22Rv1 (cell line): Measurements from ENCODE around the gene MARCO.

ENCODE experiments used
- H3K27ac ChIP-seq: fragments of 450-650 bp; 2 replicates; pipeline ENCODE4 v1.5.1; 2017
- ZFX ChIP-seq: fragments of 450-650 bp; IDR thresholded peaks from 2 replicates; pipeline ENCODE4 v1.6.1; 2017; ENCODE audit warnings: antibody characterized with exemption, borderline replicate concordance
- TF ChIP-seq, protein P1 (sequence below): fragments of 450-650 bp; IDR thresholded peaks from 2 replicates; pipeline ENCODE4 v1.5.1; 2017; ENCODE audit warnings: mild to moderate bottlenecking

Gene MARCO, protein sequence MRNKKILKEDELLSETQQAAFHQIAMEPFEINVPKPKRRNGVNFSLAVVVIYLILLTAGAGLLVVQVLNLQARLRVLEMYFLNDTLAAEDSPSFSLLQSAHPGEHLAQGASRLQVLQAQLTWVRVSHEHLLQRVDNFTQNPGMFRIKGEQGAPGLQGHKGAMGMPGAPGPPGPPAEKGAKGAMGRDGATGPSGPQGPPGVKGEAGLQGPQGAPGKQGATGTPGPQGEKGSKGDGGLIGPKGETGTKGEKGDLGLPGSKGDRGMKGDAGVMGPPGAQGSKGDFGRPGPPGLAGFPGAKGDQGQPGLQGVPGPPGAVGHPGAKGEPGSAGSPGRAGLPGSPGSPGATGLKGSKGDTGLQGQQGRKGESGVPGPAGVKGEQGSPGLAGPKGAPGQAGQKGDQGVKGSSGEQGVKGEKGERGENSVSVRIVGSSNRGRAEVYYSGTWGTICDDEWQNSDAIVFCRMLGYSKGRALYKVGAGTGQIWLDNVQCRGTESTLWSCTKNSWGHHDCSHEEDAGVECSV

DNA sequence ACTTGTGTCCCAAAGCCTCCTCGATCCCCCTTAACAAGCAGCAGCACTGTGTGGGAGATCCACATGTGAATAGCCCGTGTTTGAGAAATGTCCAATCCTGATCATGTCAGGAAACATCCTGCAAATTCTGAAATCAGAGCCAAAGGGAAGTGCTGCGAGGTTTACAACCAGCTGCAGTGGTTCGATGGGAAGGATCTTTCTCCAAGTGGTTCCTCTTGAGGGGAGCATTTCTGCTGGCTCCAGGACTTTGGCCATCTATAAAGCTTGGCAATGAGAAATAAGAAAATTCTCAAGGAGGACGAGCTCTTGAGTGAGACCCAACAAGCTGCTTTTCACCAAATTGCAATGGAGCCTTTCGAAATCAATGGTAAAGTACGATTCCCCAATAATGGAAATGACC is at the start of gene MARCO:
Gene MARCO (plus strand): TSS at position 164 of the 400 bp plus-strand sequence. CDS start 107 bp downstream, at position 271.
- TF ChIP-seq, protein P1, sequence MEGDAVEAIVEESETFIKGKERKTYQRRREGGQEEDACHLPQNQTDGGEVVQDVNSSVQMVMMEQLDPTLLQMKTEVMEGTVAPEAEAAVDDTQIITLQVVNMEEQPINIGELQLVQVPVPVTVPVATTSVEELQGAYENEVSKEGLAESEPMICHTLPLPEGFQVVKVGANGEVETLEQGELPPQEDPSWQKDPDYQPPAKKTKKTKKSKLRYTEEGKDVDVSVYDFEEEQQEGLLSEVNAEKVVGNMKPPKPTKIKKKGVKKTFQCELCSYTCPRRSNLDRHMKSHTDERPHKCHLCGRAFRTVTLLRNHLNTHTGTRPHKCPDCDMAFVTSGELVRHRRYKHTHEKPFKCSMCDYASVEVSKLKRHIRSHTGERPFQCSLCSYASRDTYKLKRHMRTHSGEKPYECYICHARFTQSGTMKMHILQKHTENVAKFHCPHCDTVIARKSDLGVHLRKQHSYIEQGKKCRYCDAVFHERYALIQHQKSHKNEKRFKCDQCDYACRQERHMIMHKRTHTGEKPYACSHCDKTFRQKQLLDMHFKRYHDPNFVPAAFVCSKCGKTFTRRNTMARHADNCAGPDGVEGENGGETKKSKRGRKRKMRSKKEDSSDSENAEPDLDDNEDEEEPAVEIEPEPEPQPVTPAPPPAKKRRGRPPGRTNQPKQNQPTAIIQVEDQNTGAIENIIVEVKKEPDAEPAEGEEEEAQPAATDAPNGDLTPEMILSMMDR = no peak
- TF ChIP-seq ZFX = no peak
- H3K27ac ChIP-seq = no peak within 1 kb of the TSS

DNA sequence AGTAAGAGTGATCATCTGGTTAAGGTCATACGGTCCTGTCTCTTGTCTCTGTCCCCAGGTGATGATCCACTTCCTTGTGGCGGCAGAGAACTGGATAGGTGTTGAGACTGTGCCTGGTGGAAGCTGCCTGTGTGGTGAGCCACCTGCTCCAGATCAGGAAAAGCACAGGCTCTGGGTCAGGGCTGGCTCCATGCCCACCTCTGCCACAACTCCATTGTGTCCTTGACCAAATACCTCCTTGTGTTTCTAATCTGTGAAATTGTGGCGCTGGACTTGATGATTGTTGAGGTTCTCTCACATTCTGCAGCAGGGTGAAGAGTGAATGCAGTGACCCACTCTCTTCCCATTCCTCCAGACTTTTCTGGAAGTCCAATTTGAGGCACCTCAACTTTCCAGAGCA is 48.9 kb upstream of the MARCO start:
- H3K27ac ChIP-seq = no peak overlapping the region
- TF ChIP-seq, protein P1 = no peak
- no peak for TF ChIP-seq ZFX

DNA sequence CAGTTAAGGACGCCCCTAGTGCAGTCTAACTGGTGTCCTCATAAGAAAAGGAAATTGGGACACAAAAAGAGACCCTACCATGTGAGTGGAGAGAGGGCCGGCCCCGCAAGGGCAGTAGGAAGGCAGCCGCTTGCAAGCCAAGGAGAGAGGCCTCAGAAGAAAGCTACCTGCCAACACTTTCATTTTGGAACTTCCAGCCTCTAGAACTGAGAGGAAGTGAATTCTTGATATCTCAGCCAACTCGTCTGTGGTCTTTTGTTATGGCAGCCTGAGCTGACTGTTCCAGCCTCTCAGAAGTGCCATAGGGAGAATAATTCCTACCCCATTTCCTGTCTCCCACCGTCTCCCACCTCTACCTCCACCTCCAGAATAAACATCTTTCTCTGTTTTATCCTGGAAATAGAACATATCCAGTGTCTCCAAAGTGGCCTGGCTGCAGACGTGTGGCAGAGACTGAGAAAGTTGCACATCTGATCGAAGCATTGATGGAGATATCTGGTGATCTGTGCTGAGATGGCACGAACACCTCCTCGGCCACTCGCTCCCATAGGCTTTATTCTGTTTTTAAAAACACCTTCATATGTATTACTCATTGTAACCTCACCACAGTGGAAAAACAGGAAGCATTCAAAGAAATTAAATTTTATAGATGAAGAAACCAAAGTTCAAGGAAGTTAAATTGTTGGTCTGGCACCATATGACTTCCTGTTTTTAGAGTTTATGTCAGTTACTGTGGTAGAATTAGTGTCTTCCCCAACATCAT is 39.5 kb upstream of the MARCO start:
- TF ChIP-seq, protein P1 = no peak
- TF ChIP-seq ZFX = no peak
- no peak overlapping the region for H3K27ac ChIP-seq

DNA sequence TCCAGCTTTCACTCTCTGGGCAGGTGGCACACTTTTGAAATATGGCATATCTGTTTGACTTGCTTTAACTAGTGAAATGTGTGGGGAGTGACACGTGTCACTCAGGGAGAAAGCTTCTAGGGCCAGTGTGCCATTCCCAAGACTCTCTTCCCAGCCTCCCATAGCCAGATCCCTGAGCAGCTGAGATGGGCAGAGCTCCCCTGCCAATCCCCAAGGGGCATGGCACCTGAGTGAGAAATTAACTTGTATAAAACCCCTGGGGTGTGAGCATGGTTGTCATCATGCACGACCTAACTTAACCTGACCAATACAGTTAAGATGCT is 39.0 kb upstream of the MARCO start:
- TF ChIP-seq, protein P1 = no peak
- no peak for TF ChIP-seq ZFX
- H3K27ac ChIP-seq = no peak overlapping the region

DNA sequence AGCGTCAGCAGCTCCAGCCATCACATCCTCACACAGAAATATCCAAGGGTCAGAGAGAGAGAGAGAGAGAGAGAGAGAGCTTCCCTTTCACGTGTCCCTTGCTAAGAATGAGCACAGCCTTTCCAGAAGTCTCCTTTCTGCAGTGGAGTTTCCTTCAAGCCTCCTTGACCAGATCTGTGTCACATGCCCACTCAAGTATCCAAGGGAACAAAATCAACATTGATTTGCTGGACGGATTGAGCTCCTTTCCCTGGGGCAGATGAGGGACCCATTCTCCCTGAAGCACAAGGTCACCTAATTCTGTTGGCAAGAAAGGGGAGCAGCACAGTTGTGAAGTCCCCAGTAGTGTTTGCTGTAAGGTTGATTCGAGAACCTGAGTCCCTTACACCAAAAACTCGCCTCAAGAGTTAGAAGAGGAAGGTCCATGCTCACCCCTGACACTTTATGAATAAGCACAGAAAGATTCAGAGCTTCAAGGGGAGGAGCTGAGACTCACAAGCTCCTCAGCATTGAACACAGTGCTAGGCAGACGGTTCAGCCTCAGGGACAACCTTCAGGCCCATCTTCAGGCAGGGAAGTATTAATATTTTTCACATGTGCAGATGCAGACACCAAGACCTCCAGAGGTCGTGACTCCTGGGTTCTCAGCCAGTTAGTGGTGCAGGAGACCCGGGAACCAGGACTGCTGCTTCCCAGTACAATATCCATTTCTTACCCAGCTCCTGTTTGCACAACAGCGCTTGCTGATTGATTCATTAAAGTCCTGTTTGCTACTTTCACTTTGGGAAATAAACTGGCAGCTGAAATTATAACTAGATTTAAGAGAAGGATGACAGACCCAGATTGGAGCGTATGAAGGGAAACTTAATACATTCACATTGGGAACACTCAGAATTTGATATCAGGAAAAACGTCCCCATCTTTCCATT is 38.2 kb upstream of the MARCO start:
- no peak overlapping the region for H3K27ac ChIP-seq
- TF ChIP-seq ZFX = no peak
- TF ChIP-seq, protein P1 = no peak

DNA sequence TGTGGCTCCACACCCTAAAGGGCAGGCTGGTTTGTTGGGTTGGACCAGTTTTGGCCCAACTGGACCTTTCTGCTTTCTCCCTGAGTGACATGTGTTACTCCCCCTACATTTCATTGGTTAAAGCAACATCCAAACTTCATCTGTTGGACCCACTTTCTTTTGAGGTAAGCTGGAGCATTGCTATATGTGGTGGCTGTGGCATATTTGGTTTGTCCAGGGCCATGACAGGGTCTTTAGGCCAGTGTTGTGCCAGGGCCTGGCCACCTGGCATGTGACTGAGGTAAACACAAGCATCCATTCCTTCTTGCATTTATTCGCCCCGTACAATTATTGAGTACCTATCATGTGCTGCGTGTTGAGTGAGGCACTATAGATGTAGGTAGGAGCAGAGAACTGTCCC is 36.8 kb upstream of the MARCO start:
- H3K27ac ChIP-seq = no peak overlapping the region
- TF ChIP-seq ZFX = no peak
- TF ChIP-seq, protein P1 = no peak
